Muscle layer of colon (tissue), 2 donors: ENCODE measurements around the gene MAPK8.

Source experiments
- H3K27ac ChIP-seq: one replicate; pipeline ENCODE4 v1.7.0; 2013; ENCODE audit warnings: low read depth, mild to moderate bottlenecking, low read length, moderate library complexity
- H3K27me3 ChIP-seq, 2 donors: one replicate each; pipeline ENCODE4 v1.7.0; 2013; ENCODE audit warnings: low read length in 2 of 2, mild to moderate bottlenecking in 2 of 2; ENCODE audit not compliant: insufficient read depth in 2 of 2, control insufficient read depth in 1 of 2
- H3K36me3 ChIP-seq: one replicate; pipeline ENCODE4 v1.7.0; 2013; ENCODE audit warnings: mild to moderate bottlenecking, low read length; ENCODE audit not compliant: insufficient read depth
- H3K4me1 ChIP-seq: one replicate; pipeline ENCODE4 v1.7.0; 2013; ENCODE audit warnings: mild to moderate bottlenecking, low read length; ENCODE audit not compliant: insufficient read depth
- H3K4me3 ChIP-seq, 2 donors: one replicate each; pipeline ENCODE4 v1.7.0; 2013; ENCODE audit warnings: low read length in 2 of 2, low read depth in 1 of 2, mild to moderate bottlenecking in 1 of 2, moderate library complexity in 1 of 2
- H3K9ac ChIP-seq: one replicate; pipeline ENCODE4 v1.7.0; 2013; ENCODE audit warnings: low read length
- H3K9me3 ChIP-seq: one replicate; pipeline ENCODE4 v1.7.0; 2013; ENCODE audit warnings: mild to moderate bottlenecking, low read length
- donor health status: abdominal sarcoma.
- donor health status: Adenocarcinoma of cecum.

Gene MAPK8

DNA sequence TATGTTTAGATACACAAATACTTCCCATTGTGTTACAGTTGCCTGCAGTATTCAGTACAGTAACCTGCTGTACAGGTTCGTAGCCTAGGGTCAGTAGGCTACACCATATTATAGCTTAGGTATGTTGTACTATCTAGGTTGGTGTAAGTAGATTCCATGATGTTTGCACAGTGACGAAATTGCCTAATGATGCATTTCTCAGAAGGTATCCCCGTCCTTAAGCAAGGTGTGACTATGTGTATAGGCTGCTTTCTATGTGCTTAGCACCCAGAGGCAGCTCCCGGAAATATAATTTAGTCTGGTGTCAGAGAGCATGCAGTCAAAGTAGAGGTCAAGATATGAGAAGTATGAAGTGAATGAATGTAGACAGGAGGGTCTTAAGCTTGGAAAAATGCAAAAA is 9.8 kb downstream of the MAPK8 start:
- Histone ChIP-seq H3K9ac (no peak overlapping the region), H3K4me1 (peaks cover 7% of the 10 kb centered on the region), H3K36me3 (no peaks in the 10 kb centered on the region), H3K27me3 (no peaks in the 10 kb centered on the region), H3K9me3 (no peaks in the 10 kb centered on the region), H3K27ac (no peak overlapping the region), H3K4me3 (no peak overlapping the region)

DNA sequence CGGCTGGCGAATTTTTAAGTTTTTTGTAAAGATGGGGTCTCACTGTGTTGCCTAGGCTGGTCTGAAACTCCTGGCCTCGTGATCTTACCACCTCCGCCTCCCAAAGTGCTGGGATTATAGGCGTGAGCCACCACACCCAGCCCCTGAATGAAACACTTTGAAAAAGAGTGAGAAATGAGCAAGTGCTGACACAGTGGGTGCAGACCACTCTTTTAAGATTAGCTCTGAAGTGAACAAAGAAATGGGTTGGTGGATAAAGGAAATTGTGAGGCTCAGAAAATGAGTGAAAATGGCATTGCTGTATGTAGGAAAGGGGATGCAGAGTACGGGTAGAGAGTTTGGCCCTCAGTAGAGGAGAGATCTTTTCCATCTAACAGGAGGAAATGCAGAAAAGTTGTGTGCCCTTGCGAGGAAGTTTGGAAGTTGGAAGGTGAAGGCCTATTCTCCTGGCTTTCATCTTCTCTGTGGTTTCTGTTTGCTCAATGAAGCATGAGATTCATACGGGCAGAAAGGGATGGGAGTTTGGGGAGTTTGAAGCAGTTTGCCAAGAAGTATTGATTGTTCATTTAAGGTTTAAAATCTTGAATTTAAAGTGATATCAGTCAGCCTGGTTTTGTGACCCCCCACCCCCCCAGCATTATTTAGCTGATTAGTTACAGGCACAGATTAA is 11.0 kb downstream of the MAPK8 start:
- no peak overlapping the region for H3K27ac ChIP-seq
- H3K27me3 ChIP-seq: no peaks in the 10 kb centered on the region
- no peaks in the 10 kb centered on the region for H3K36me3 ChIP-seq
- no peak overlapping the region for H3K9ac ChIP-seq
- peaks cover 6% of the 10 kb centered on the region for H3K4me1 ChIP-seq
- H3K9me3 ChIP-seq: no peaks in the 10 kb centered on the region
- H3K4me3 ChIP-seq: no peak overlapping the region

GRCh38 chr10:48322017-48322416 is 15.5 kb downstream of the MAPK8 start:
- no peak overlapping the region for H3K9ac ChIP-seq
- H3K4me3 ChIP-seq: no peak overlapping the region
- no peaks in the 10 kb centered on the region for H3K4me1 ChIP-seq
- H3K27ac ChIP-seq: no peak overlapping the region
- H3K36me3 ChIP-seq: no peaks in the 10 kb centered on the region
- no peaks in the 10 kb centered on the region for H3K9me3 ChIP-seq
- H3K27me3 ChIP-seq: no peaks in the 10 kb centered on the region

DNA sequence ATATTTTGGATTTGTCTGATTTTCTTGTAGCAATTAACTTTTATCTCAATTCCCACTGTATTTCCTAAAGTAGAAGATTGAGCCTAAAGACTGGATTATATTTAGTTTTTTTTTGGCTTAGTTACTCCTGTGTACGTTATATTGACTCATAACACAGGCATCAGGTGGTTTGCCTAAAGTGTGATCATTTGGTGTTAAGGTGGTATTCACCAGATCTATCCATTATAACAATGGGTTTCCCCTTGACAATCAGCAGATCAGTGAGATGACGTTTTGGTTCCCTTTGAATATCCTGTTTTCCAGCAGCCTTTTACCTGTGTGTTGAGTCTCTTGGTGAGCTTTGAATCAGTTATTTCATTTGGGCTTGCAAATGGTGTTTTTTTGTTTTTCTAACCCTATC is 18.1 kb downstream of the MAPK8 start:
- no peaks in the 10 kb centered on the region for H3K4me1 ChIP-seq
- no peak overlapping the region for H3K9ac ChIP-seq
- no peak overlapping the region for H3K4me3 ChIP-seq
- H3K36me3 ChIP-seq: no peaks in the 10 kb centered on the region
- no peaks in the 10 kb centered on the region for H3K9me3 ChIP-seq
- no peaks in the 10 kb centered on the region for H3K27me3 ChIP-seq
- H3K27ac ChIP-seq: no peak overlapping the region

- H3K27ac ChIP-seq: no peak overlapping the region
- no peaks in the 10 kb centered on the region for H3K9me3 ChIP-seq
- no peak overlapping the region for H3K9ac ChIP-seq
- no peaks in the 10 kb centered on the region for H3K36me3 ChIP-seq
- no peaks in the 10 kb centered on the region for H3K27me3 ChIP-seq
- H3K4me3 ChIP-seq: no peak overlapping the region
- no peaks in the 10 kb centered on the region for H3K4me1 ChIP-seq
Measured at GRCh38 chr10:48330269-48330668, 23.8 kb downstream of the MAPK8 start.

- Histone ChIP-seq H3K4me1 (no peaks in the 10 kb centered on the region), H3K27ac (no peak overlapping the region), H3K9ac (no peak overlapping the region), H3K36me3 (no peaks in the 10 kb centered on the region), H3K9me3 (no peaks in the 10 kb centered on the region), H3K27me3 (no peaks in the 10 kb centered on the region), H3K4me3 (no peak overlapping the region)
Measured at GRCh38 chr10:48331436-48331835, 25.0 kb downstream of the MAPK8 start.

DNA sequence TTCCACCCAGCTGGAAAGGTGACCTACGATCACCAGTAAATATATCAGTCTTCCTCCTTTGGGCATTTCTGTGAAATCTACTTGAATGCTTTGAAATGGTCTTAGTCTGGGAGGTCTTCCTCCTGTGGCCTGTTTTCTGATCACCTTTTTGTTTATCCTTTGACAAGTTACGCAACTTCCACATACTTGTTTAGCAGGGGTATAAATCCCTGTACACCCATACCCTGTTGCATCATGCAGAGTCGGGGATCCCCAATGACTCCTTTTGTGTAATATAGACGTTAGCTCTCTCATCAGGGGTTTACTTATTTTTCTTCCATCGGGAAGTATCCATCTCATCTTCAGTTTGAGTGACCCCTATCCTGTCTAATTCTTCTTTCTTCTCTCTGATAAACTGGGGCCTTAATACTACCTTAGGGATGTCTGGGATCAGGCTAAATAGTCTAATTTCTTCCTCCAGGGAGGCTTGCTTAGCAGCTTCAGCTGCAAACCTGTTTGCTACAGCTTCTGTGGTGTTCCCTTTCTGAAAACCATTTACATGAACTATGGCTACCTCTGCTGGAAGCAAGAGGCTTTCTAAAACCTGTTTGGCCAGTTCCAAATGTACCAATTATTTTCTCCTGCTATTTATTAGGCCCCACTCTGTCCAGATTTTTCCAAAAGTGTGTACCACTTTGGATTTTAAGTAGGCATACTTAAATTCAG is 25.8 kb downstream of the MAPK8 start:
- Histone ChIP-seq H3K27ac (no peak overlapping the region), H3K9ac (no peak overlapping the region), H3K36me3 (no peaks in the 10 kb centered on the region), H3K9me3 (no peaks in the 10 kb centered on the region), H3K4me3 (no peak overlapping the region), H3K27me3 (no peaks in the 10 kb centered on the region), H3K4me1 (no peaks in the 10 kb centered on the region)

- H3K9ac ChIP-seq: no peak overlapping the region
- no peaks in the 10 kb centered on the region for H3K27me3 ChIP-seq
- H3K36me3 ChIP-seq: no peaks in the 10 kb centered on the region
- H3K4me1 ChIP-seq: no peaks in the 10 kb centered on the region
- H3K4me3 ChIP-seq: no peak overlapping the region
- no peak overlapping the region for H3K27ac ChIP-seq
- H3K9me3 ChIP-seq: no peaks in the 10 kb centered on the region
Measured at GRCh38 chr10:48332871-48333216, 26.4 kb downstream of the MAPK8 start.

DNA sequence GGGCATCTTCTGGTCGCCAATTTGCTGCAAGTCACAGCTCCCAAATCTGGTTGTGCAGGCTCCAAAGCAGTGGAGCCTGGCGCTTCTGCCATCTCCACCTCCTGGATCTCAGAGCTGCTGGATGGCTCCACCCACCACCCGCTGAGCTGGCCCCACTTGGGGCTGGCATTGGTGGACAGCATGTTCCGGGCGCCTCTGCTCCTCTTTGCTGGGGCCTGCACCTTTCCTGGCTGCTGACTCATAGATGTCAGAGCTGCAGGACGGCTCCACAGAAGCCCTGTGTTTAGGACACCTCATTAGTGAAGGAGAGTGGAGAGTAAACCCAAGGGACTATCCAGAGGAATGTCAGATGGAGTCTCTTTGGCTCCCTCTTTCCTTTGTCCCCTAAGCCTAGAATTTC is 27.4 kb downstream of the MAPK8 start:
- Histone ChIP-seq H3K36me3 (no peaks in the 10 kb centered on the region), H3K27me3 (no peaks in the 10 kb centered on the region), H3K27ac (no peak overlapping the region), H3K9me3 (no peaks in the 10 kb centered on the region), H3K9ac (no peak overlapping the region), H3K4me3 (no peak overlapping the region), H3K4me1 (no peaks in the 10 kb centered on the region)

DNA sequence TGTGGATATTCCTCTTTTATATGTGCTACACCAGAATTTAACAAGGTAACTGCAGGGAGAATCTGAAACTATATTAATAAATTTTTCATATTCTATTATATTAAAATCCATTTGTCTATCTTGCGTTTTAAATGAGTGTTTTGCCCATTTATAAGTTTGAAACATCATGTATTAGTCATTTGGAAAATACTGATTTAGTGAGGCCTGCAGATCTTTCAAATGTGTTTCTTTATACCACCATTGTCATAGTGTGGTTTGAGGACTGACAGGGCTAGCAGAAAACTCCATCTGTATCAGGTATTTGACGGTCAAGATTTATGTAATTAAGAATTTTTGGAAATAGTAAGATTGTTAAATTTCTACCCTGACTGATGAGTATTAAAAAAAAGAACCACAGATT is 29.3 kb downstream of the MAPK8 start:
- Histone ChIP-seq H3K9me3 (no peaks in the 10 kb centered on the region), H3K27me3 (no peaks in the 10 kb centered on the region), H3K9ac (no peak overlapping the region), H3K36me3 (no peaks in the 10 kb centered on the region), H3K4me3 (no peak overlapping the region), H3K27ac (no peak overlapping the region), H3K4me1 (no peaks in the 10 kb centered on the region)

DNA sequence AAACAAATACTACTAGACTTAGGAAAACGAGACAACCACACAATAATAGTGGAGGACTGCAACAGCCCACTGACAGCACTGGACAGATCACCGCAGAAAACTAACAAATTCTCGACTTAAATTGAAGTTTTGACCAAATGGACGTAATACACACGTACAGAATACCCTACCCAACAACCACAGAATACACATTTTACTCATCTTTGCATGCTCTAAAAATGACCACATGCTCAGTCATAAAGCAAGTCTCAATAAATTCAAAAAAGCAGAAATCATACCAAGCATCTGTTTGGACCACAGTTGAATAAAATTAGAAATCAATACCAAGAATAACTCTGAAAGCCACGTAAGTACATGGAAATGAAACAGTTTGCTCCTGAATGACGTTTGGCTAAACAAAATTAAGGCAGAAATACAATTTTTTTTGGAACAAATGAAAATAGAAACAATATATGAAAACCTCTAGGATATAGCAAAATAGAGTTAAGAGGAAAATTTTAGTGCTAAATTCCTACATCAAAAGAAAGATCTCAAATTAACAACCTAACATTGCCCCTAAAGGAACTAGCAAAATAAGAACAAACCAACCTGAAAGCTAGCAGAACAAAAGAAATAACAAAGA is 30.6 kb downstream of the MAPK8 start:
- no peak overlapping the region for H3K9ac ChIP-seq
- H3K4me3 ChIP-seq: no peak overlapping the region
- H3K9me3 ChIP-seq: no peaks in the 10 kb centered on the region

GRCh38 chr10:48340734-48341133 is 34.3 kb downstream of the MAPK8 start:
- peaks cover 8% of the 10 kb centered on the region for H3K4me1 ChIP-seq
- no peak overlapping the region for H3K9ac ChIP-seq
- H3K9me3 ChIP-seq: no peaks in the 10 kb centered on the region
- H3K27me3 ChIP-seq: no peaks in the 10 kb centered on the region
- no peak overlapping the region for H3K27ac ChIP-seq
- H3K36me3 ChIP-seq: no peaks in the 10 kb centered on the region
- no peak overlapping the region for H3K4me3 ChIP-seq

More for the DNA sequence above, 30.6 kb downstream of the MAPK8 start:
- no peaks in the 10 kb centered on the region for H3K4me1 ChIP-seq
- no peaks in the 10 kb centered on the region for H3K27me3 ChIP-seq
- H3K27ac ChIP-seq: no peak overlapping the region
- H3K36me3 ChIP-seq: no peaks in the 10 kb centered on the region
